PC-9 (cell line): Measurements from ENCODE around the gene TENM4. TPM values are rescaled to one million over a fixed set of nuclear protein-coding genes. Genes with fewer than 3 reads are reported as not detected.

Experiments used
- BruUV-seq: library from RNA; stranded (reverse); fragments of 400-500 nt; replicated peaks from 2 replicates; lab custom pipeline; 2021; lab: Mats Ljungman, UMichigan
- CTCF ChIA-PET: fragments of 300-600 bp; sonication (Branson Sonifier 250); formaldehyde crosslinking; loops from one replicate; lab custom pipeline; 2022; ENCODE audit warnings: antibody characterized with exemption; lab: Charles Lee
- POLR2A ChIA-PET: fragments of 300-600 bp; sonication (Branson Sonifier 250); formaldehyde crosslinking; loops from one replicate; lab custom pipeline; 2022; ENCODE audit warnings: antibody characterized with exemption; ENCODE audit not compliant: unreplicated experiment; lab: Charles Lee
- DNase-seq, 2 experiments: peaks; one replicate each; pipeline versions ENCODE4 v3.0.0 to v3.0.0-alpha.2; 2015 to 2022; ENCODE audit warnings: mixed read lengths in 1 of 2
- H2AFZ ChIP-seq: fragments of 200-600 bp; sonication (generic); 2 replicates; pipeline ENCODE4 v1.8.1; 2017; ENCODE audit warnings: antibody characterized with exemption
- H3F3A ChIP-seq: fragments of 200-600 bp; sonication (generic); 2 replicates; pipeline ENCODE4 v1.8.1; 2017; ENCODE audit warnings: antibody characterized with exemption, mild to moderate bottlenecking, low read depth; ENCODE audit not compliant: insufficient read depth
- H3K27ac ChIP-seq: fragments of 200-600 bp; sonication (generic); 2 replicates; pipeline ENCODE4 v1.6.1; 2016; ENCODE audit warnings: mixed run types
- H3K27me3 ChIP-seq: fragments of 200-600 bp; sonication (generic); 2 replicates; pipeline ENCODE4 v1.6.1; 2016; ENCODE audit warnings: low read depth, mixed run types; ENCODE audit not compliant: insufficient read depth
- H3K36me3 ChIP-seq: fragments of 200-600 bp; sonication (generic); 2 replicates; pipeline ENCODE4 v1.6.1; 2016; ENCODE audit warnings: low read depth, mixed run types
- H3K4me1 ChIP-seq: fragments of 200-600 bp; sonication (generic); replicated peaks from 2 replicates; pipeline ENCODE4 v1.6.1; 2016; ENCODE audit warnings: mixed run types; ENCODE audit not compliant: insufficient read depth
- H3K4me2 ChIP-seq: fragments of 200-600 bp; sonication (generic); 2 replicates; pipeline ENCODE4 v1.6.1; 2017; ENCODE audit warnings: mixed run types
- H3K4me3 ChIP-seq: fragments of 200-600 bp; sonication (generic); 2 replicates; pipeline ENCODE4 v1.6.1; 2016; ENCODE audit warnings: mixed run types
- H3K79me2 ChIP-seq: fragments of 200-600 bp; sonication (generic); 2 replicates; pipeline ENCODE4 v1.6.1; 2017; ENCODE audit warnings: low read depth, mixed run types
- H3K9me2 ChIP-seq: fragments of 200-600 bp; sonication (generic); 2 replicates; pipeline ENCODE4 v1.8.1; 2017; ENCODE audit warnings: mild to moderate bottlenecking; ENCODE audit not compliant: insufficient read depth
- H3K9me3 ChIP-seq: fragments of 200-600 bp; sonication (generic); 2 replicates; pipeline ENCODE4 v1.8.1; 2016; ENCODE audit warnings: low read depth; ENCODE audit not compliant: insufficient read depth
- H4K20me1 ChIP-seq: fragments of 200-600 bp; sonication (generic); 2 replicates; pipeline ENCODE4 v1.8.1; 2017; ENCODE audit not compliant: insufficient read depth
- CTCF ChIP-seq: fragments of 200-600 bp; sonication (generic); conservative IDR thresholded peaks from 2 replicates; pipeline ENCODE4 v1.6.1; 2017; ENCODE audit warnings: mixed run types, antibody characterized with exemption, mild to moderate bottlenecking, moderate library complexity
- EZH2 ChIP-seq: fragments of 200-600 bp; sonication (generic); IDR thresholded peaks from 2 replicates; pipeline ENCODE4 v1.8.0; 2017; ENCODE audit warnings: antibody characterized with exemption, low read depth
- intact Hi-C: fragments of 100-400 bp; cut with micrococcal nuclease; formaldehyde crosslinking; loops from one replicate; pipeline ENCODE4 v1.10.0; 2022; ENCODE audit not compliant: unreplicated experiment
- total RNA-seq: library from RNA; stranded (reverse); gene quantifications from 2 replicates; pipeline ENCODE4 v1.2.3, GENCODE V29; 2021

TENM4 gene
- total RNA-seq, 1 experiment from 2014 or later: not detected

- H3K4me3 ChIP-seq: no peak overlapping the region
- H3K27me3 ChIP-seq: peaks cover 73% of the 10 kb centered on the region
- H2AFZ ChIP-seq: no peak overlapping the region
- POLR2A ChIA-PET: no interaction called here
- no peak overlapping the region for H3K27ac ChIP-seq
- CTCF ChIA-PET: no interaction called here
- no peak overlapping the region for H3K4me2 ChIP-seq
- BruUV-seq: no TSS peak
- no peaks in the 10 kb centered on the region for H3K79me2 ChIP-seq
- H3K9me3 ChIP-seq: no peaks in the 10 kb centered on the region
- no peaks in the 10 kb centered on the region for H4K20me1 ChIP-seq
- no peak for TF ChIP-seq CTCF
- no peak for TF ChIP-seq EZH2
- H3K4me1 ChIP-seq: no peaks in the 10 kb centered on the region
- no peaks in the 10 kb centered on the region for H3K9me2 ChIP-seq
- H3K36me3 ChIP-seq: no peaks in the 10 kb centered on the region
- no peaks in the 10 kb centered on the region for H3F3A ChIP-seq
- DNase-seq: no peak
- intact Hi-C loops: no loop called here
Measured at GRCh38 chr11:78812513-78813293, 628.1 kb downstream of the TENM4 start.

GRCh38 chr11:78810559-78811009 lies 630.2 kb downstream of the TENM4 start:
- Histone ChIP-seq H3K9me3 (no peaks in the 10 kb centered on the region), H3K9me2 (no peaks in the 10 kb centered on the region), H3K4me2 (no peak overlapping the region), H3K79me2 (no peaks in the 10 kb centered on the region), H2AFZ (no peak overlapping the region), H4K20me1 (no peaks in the 10 kb centered on the region), H3K4me1 (no peaks in the 10 kb centered on the region), H3K36me3 (no peaks in the 10 kb centered on the region), H3F3A (no peaks in the 10 kb centered on the region), H3K27me3 (peaks cover 54% of the 10 kb centered on the region), H3K4me3 (no peak overlapping the region), H3K27ac (no peak overlapping the region)
- DNase-seq: no peak
- no TSS peak for BruUV-seq
- ChIA-PET POLR2A (no interaction called here), CTCF (no interaction called here)
- intact Hi-C loops: no loop called here
- TF ChIP-seq CTCF: no peak
- TF ChIP-seq EZH2: no peak

- Histone ChIP-seq H2AFZ (no peak overlapping the region), H4K20me1 (no peaks in the 10 kb centered on the region)
Measured at GRCh38 chr11:78809931-78810541, 630.8 kb downstream of the TENM4 start.

More at GRCh38 chr11:78809931-78810541, 630.8 kb downstream of the TENM4 start:
- Histone ChIP-seq H3K27me3 (peaks cover 48% of the 10 kb centered on the region), H3K4me1 (no peaks in the 10 kb centered on the region), H3K4me3 (no peak overlapping the region), H3K36me3 (no peaks in the 10 kb centered on the region), H3K79me2 (no peaks in the 10 kb centered on the region), H3K4me2 (no peak overlapping the region), H3K27ac (no peak overlapping the region), H3K9me3 (no peaks in the 10 kb centered on the region), H3K9me2 (no peaks in the 10 kb centered on the region), H3F3A (no peaks in the 10 kb centered on the region)
- intact Hi-C loops: no loop called here
- POLR2A ChIA-PET: no interaction called here
- CTCF ChIA-PET: no interaction called here
- no TSS peak for BruUV-seq
- no peak for DNase-seq
- TF ChIP-seq EZH2 (no peak), CTCF (no peak)
